B cell (primary cell): ENCODE data around the gene ZFP36L1. TPM values are rescaled to one million over a fixed set of nuclear protein-coding genes. Genes with fewer than 3 reads are reported as not detected.

Source experiments
- ATAC-seq: fragments of 200-7000 bp; cut with Tn5 transposase; one replicate; pipeline ENCODE4 v1.10.0; 2021; ENCODE audit warnings: low read depth, mild to moderate bottlenecking, moderate number of reproducible peaks, moderate library complexity
- CTCF ChIA-PET: fragments of 350-600 bp; sonication (Branson Sonifier 250); formaldehyde crosslinking; loops from one replicate; lab custom pipeline; 2021; ENCODE audit warnings: antibody characterized with exemption, inconsistent platforms; lab: Charles Lee
- POLR2A ChIA-PET: fragments of 350-600 bp; sonication (Branson Sonifier 250); formaldehyde crosslinking; loops from one replicate; lab custom pipeline; 2021; ENCODE audit warnings: antibody characterized with exemption; lab: Charles Lee
- DNase-seq: peaks from one replicate; pipeline ENCODE4 v3.0.0; 2013
- H2AFZ ChIP-seq: 2 replicates; pipeline ENCODE4 v1.6.1; 2012; ENCODE audit warnings: mild to moderate bottlenecking, low read depth, low read length; ENCODE audit not compliant: insufficient read depth, poor library complexity, severe bottlenecking
- H3K27ac ChIP-seq, 2 donors: 1 replicate in 1 of 2; 2 replicates in 1 of 2; pipeline ENCODE4 v1.5.1; 2012 to 2013; ENCODE audit warnings: low read length in 2 of 2, mild to moderate bottlenecking in 2 of 2, moderate library complexity in 1 of 2
- H3K27me3 ChIP-seq, 4 experiments: fragments of 200-600 bp in 1 of 4; sonication (generic) in 1 of 4; replicated peaks in 1 of 4; 1 replicate in 2 of 4; 2 replicates in 2 of 4; pipeline versions ENCODE4 v1.6.1 to v1.7.0; 2013 to 2016; ENCODE audit warnings: low read length in 3 of 4, mild to moderate bottlenecking in 2 of 4, mixed read lengths in 1 of 4, moderate library complexity in 1 of 4; ENCODE audit not compliant: insufficient read depth in 4 of 4, control insufficient read depth in 3 of 4; ENCODE audit errors: control extremely low read depth in 1 of 4
- H3K36me3 ChIP-seq, 2 experiments: replicated peaks in 1 of 2; 1 replicate in 1 of 2; 2 replicates in 1 of 2; pipeline versions ENCODE4 v1.6.1 to v1.7.1; 2013; ENCODE audit warnings: low read length in 1 of 2; ENCODE audit not compliant: insufficient read depth in 2 of 2, control insufficient read depth in 1 of 2; ENCODE audit errors: control extremely low read depth in 1 of 2, extremely low read depth in 1 of 2
- H3K4me1 ChIP-seq, 2 donors: fragments of 200-600 bp in 1 of 2; sonication (generic) in 1 of 2; 1 replicate in 1 of 2; 2 replicates in 1 of 2; pipeline versions ENCODE4 v1.5.1 to v1.6.1; 2013 to 2017; ENCODE audit warnings: low read length in 2 of 2; ENCODE audit not compliant: control insufficient read depth in 2 of 2, insufficient read depth in 2 of 2
- H3K4me2 ChIP-seq: replicated peaks from 2 replicates; pipeline ENCODE3; 2012; ENCODE audit warnings: mild to moderate bottlenecking, low read depth, low read length; ENCODE audit not compliant: poor library complexity, severe bottlenecking
- H3K4me3 ChIP-seq, 5 experiments: fragments of 200-600 bp in 1 of 5; sonication (generic) in 1 of 5; 1 replicate in 3 of 5; 2 replicates in 2 of 5; pipeline versions ENCODE4 v1.5.1 to v1.7.0; 2011 to 2016; ENCODE audit warnings: low read length in 4 of 5, mild to moderate bottlenecking in 4 of 5, low read depth in 2 of 5, control low read depth in 1 of 5, moderate library complexity in 1 of 5; ENCODE audit not compliant: insufficient read depth in 1 of 5; ENCODE audit errors: control extremely low read depth in 1 of 5, extremely low read depth in 1 of 5
- H3K79me2 ChIP-seq: fragments of 200-600 bp; sonication (generic); one replicate; pipeline ENCODE4 v1.6.0; 2016; ENCODE audit warnings: low read length; ENCODE audit not compliant: control insufficient read depth, insufficient read depth
- H3K9ac ChIP-seq: fragments of 200-600 bp; sonication (generic); 2 replicates; pipeline ENCODE4 v1.6.1; 2017; ENCODE audit warnings: mild to moderate bottlenecking, low read length, moderate library complexity
- H3K9me3 ChIP-seq, 3 donors: one replicate each; pipeline versions ENCODE4 v1.6.1 to v1.7.1; 2013; ENCODE audit warnings: low read length in 2 of 3; ENCODE audit not compliant: control insufficient read depth in 2 of 3, insufficient read depth in 1 of 3; ENCODE audit errors: control extremely low read depth in 1 of 3
- H4K20me1 ChIP-seq: 2 replicates; pipeline ENCODE4 v1.6.0; 2012; ENCODE audit warnings: mild to moderate bottlenecking, low read length; ENCODE audit not compliant: insufficient read depth, control insufficient read depth, poor library complexity, severe bottlenecking
- H3K27ac Mint-ChIP-seq: one replicate; pipeline ENCODE4 v1.8.0; 2021; ENCODE audit warnings: mixed read lengths
- H3K27me3 Mint-ChIP-seq: one replicate; pipeline ENCODE4 v1.8.0; 2021; ENCODE audit warnings: mixed read lengths
- H3K4me1 Mint-ChIP-seq: one replicate; pipeline ENCODE4 v1.8.0; 2021; ENCODE audit warnings: mixed read lengths
- H3K4me3 Mint-ChIP-seq: one replicate; pipeline ENCODE4 v1.8.0; 2021; ENCODE audit warnings: mixed read lengths
- H3K9me3 Mint-ChIP-seq: one replicate; pipeline ENCODE4 v1.8.0; 2022; ENCODE audit warnings: mixed read lengths; ENCODE audit not compliant: insufficient read depth
- CTCF ChIP-seq: fragments of 200-600 bp; IDR thresholded peaks from one replicate; pipeline ENCODE4 v1.8.0; 2022; ENCODE audit warnings: antibody characterized with exemption, mild to moderate bottlenecking
- EZH2 ChIP-seq: IDR thresholded peaks from 2 replicates; pipeline ENCODE4 v1.6.1; 2012; ENCODE audit warnings: borderline replicate concordance, low read depth, mild to moderate bottlenecking, moderate library complexity, low read length; ENCODE audit not compliant: insufficient read depth, poor library complexity, severe bottlenecking
- WGBS: methylation state at CpG from one replicate; pipeline ENCODE4 v1.1.5; 2013; ENCODE audit warnings: missing lambda C conversion rate; ENCODE audit not compliant: insufficient coverage; 5-methylcytosine and 5-hydroxymethylcytosine counted together
- intact Hi-C: fragments of 100-400 bp; cut with micrococcal nuclease; formaldehyde crosslinking; loops from one replicate; pipeline ENCODE4 v1.10.0; 2022
- polyA plus RNA-seq: library from polyadenylated mRNA; depleted of rRNA; stranded (reverse); fragments of >200 nt; gene quantifications from 2 replicates; pipeline ENCODE4 v1.2.3, GENCODE V29; 2012
- total RNA-seq, 2 donors: library from RNA; stranded (reverse); fragments of 120-200 nt in 1 of 2; gene quantifications; 1 replicate in 1 of 2; 2 replicates in 1 of 2; pipeline versions ENCODE4 v1.2.3 to v1.2.4, GENCODE V29; 2013 to 2022

ZFP36L1 gene
- total and polyA plus RNA-seq, 2 donors (not counting 1 experiment from before 2014, with no cell fraction given): 572 to 983 TPM

- H3K4me2 ChIP-seq: no peak overlapping the region
- peaks cover 18% of the 10 kb centered on the region for H3K79me2 ChIP-seq
- peaks cover 67% of the 10 kb centered on the region for H3K4me1 Mint-ChIP-seq
- 26% methylated on average over 4 of the region's 6 CpGs for WGBS
- peak overlapping the region; percentile 38 to 80 for H3K27ac ChIP-seq
- H4K20me1 ChIP-seq: peaks cover 40% of the 10 kb centered on the region
- peaks cover 40 to 67% of the 10 kb centered on the region in 2 donors for H3K4me1 ChIP-seq
- TF ChIP-seq CTCF (no peak), EZH2 (no peak)
- no peak overlapping the region for H3K4me3 Mint-ChIP-seq
- intact Hi-C loops: loop anchor here (2.0 to 5.0 kb wide), 3 partner anchors 42 to 273 kb away; no protein-coding TSS in a partner anchor
- H3K4me3 ChIP-seq: no peak overlapping the region
- no peaks in the 10 kb centered on the region for H3K27me3 ChIP-seq
- no peaks in the 10 kb centered on the region for H3K27me3 Mint-ChIP-seq
- no peak for DNase-seq
- no peaks in the 10 kb centered on the region for H3K9me3 ChIP-seq
- no peak for ATAC-seq
- H2AFZ ChIP-seq: no peak overlapping the region
- H3K9ac ChIP-seq: no peak overlapping the region
- peaks cover 0 to 37% of the 10 kb centered on the region in 2 experiments for H3K36me3 ChIP-seq
- ChIA-PET POLR2A (interaction anchor here (0.7 to 10.0 kb wide), 11 partner anchors 8 to 383 kb away, joined by 3 to 416 read pairs (median 4); partner anchors contain the start of gene ZFP36L1), CTCF (interaction anchor here (0.8 to 16.1 kb wide), 11 partner anchors 29 to 542 kb away, joined by 3 to 263 read pairs (median 4); no protein-coding TSS in a partner anchor)
- no peaks in the 10 kb centered on the region for H3K9me3 Mint-ChIP-seq
- H3K27ac Mint-ChIP-seq: peak overlapping the region; percentile 88
Measured at GRCh38 chr14:68784978-68785533, 7.8 kb downstream of the ZFP36L1 start.
